Subcutaneous abdominal adipose tissue (tissue), 5 donors: ENCODE data around the gene OLFM4.

Source experiments
- H3K27ac ChIP-seq: one replicate; pipeline ENCODE4 v1.7.0; 2013; ENCODE audit warnings: low read depth, mild to moderate bottlenecking, inconsistent platforms, low read length, moderate library complexity
- H3K27me3 ChIP-seq, 5 donors: one replicate each; pipeline ENCODE4 v1.7.0; 2013; ENCODE audit warnings: low read length in 5 of 5, inconsistent platforms in 1 of 5; ENCODE audit not compliant: control insufficient read depth in 5 of 5, insufficient read depth in 4 of 5
- H3K36me3 ChIP-seq, 5 donors: one replicate each; pipeline ENCODE4 v1.7.0; 2013; ENCODE audit warnings: low read length in 5 of 5; ENCODE audit not compliant: control insufficient read depth in 5 of 5, insufficient read depth in 5 of 5
- H3K4me1 ChIP-seq, 5 donors: one replicate each; pipeline ENCODE4 v1.7.0; 2013; ENCODE audit warnings: low read length in 5 of 5, mild to moderate bottlenecking in 3 of 5, moderate library complexity in 1 of 5; ENCODE audit not compliant: control insufficient read depth in 5 of 5, insufficient read depth in 5 of 5
- H3K4me3 ChIP-seq, 5 donors: one replicate each; pipeline ENCODE4 v1.7.0; 2013; ENCODE audit warnings: low read length in 5 of 5, low read depth in 1 of 5
- H3K9ac ChIP-seq, 5 donors: one replicate each; pipeline ENCODE4 v1.7.0; 2013; ENCODE audit warnings: low read length in 5 of 5, mild to moderate bottlenecking in 4 of 5, moderate library complexity in 3 of 5
- H3K9me3 ChIP-seq, 5 donors: one replicate each; pipeline ENCODE4 v1.7.0; 2013; ENCODE audit warnings: low read length in 5 of 5; ENCODE audit not compliant: control insufficient read depth in 5 of 5
- donor health status: healthy.
- donor health status: healthy.
- donor health status: healthy.
- donor health status: healthy.
- donor health status: healthy.

OLFM4 gene

DNA sequence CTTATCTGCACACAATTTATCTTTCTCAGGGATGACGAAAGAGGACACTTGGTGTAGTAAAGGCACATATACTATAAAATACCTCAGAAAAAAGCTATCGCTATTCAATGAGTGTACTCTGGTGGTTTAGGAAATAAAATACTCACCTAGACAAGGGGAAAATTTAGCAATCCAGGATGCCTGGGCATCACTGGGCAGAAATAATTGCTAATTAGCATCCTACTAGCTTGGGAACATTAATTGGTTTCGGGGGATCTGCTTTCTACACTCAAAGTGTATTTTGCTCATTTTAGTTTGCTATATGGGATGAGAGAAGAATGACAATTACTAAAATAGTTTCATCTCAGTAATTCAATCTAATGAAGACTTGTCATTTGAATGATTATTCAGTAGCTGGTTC is 60.3 kb downstream of the OLFM4 start:
- Histone ChIP-seq H3K4me1 (no peaks in the 10 kb centered on the region), H3K9me3 (peaks cover 0 to 3% (median 3%) of the 10 kb centered on the region in 5 donors), H3K27ac (no peak overlapping the region), H3K4me3 (no peak overlapping the region), H3K36me3 (no peaks in the 10 kb centered on the region), H3K27me3 (peaks cover 0 to 3% (median 0%) of the 10 kb centered on the region in 5 donors), H3K9ac (no peak overlapping the region)

- no peak overlapping the region for H3K9ac ChIP-seq
- H3K4me3 ChIP-seq: no peak overlapping the region
- H3K9me3 ChIP-seq: no peaks in the 10 kb centered on the region
- peaks cover 0 to 3% (median 0%) of the 10 kb centered on the region in 5 donors for H3K27me3 ChIP-seq
- H3K27ac ChIP-seq: no peak overlapping the region
- no peaks in the 10 kb centered on the region for H3K36me3 ChIP-seq
- H3K4me1 ChIP-seq: no peaks in the 10 kb centered on the region
These were observed 61.3 kb downstream of the OLFM4 start for GRCh38 chr13:53089951-53090350.

GRCh38 chr13:53090461-53090860 is 61.8 kb downstream of the OLFM4 start:
- H3K4me1 ChIP-seq: no peaks in the 10 kb centered on the region
- peaks cover 0 to 3% (median 0%) of the 10 kb centered on the region in 5 donors for H3K27me3 ChIP-seq
- no peaks in the 10 kb centered on the region for H3K9me3 ChIP-seq
- no peaks in the 10 kb centered on the region for H3K36me3 ChIP-seq
- no peak overlapping the region for H3K9ac ChIP-seq
- H3K4me3 ChIP-seq: no peak overlapping the region
- no peak overlapping the region for H3K27ac ChIP-seq

DNA sequence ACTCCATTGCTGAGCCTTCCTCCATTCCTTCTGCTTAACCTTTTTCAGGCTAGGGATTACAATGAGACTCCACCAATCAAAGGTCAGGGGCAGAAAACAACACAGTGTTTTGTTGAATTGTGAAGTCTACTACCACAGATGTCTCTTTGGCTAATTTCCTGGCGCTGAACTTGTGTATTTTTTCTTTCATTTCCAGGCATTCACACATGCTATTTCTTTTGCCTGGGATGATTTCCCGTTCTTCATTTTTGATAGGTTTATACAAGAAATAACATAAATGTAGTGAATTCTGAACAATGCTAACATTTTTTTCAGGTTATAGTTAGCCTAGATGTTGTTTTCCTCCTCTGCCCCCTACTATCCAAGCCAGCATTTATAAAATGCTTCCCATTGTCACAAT is 64.3 kb downstream of the OLFM4 start:
- Histone ChIP-seq H3K4me3 (no peak overlapping the region), H3K27ac (no peak overlapping the region), H3K36me3 (no peaks in the 10 kb centered on the region), H3K4me1 (no peaks in the 10 kb centered on the region), H3K9me3 (no peaks in the 10 kb centered on the region), H3K9ac (no peak overlapping the region), H3K27me3 (peaks cover 0 to 3% (median 0%) of the 10 kb centered on the region in 5 donors)

DNA sequence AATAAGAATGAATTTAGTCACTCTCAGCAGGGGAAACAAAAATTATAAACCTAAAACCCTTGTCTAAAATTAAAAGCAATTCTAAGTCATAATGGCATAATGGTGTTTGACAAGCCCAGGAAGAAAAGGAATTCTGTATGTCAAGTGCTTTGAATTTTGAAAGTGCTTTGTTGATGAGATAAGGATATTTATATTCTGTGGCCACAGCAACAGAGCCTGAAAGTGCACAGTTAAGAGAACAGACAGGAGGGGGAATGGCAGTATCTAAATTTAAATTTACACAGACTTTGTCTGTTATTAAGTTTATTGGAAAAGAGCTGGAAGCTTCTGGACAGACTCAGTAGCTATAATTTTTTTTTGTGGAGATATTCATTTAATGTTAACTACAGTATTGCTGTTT is 69.8 kb downstream of the OLFM4 start:
- Histone ChIP-seq H3K4me1 (no peaks in the 10 kb centered on the region), H3K9ac (no peak overlapping the region), H3K4me3 (no peak overlapping the region), H3K27me3 (no peaks in the 10 kb centered on the region), H3K27ac (no peak overlapping the region), H3K9me3 (no peaks in the 10 kb centered on the region), H3K36me3 (no peaks in the 10 kb centered on the region)

- Histone ChIP-seq H3K9me3 (no peaks in the 10 kb centered on the region), H3K4me1 (no peaks in the 10 kb centered on the region), H3K9ac (no peak overlapping the region), H3K36me3 (no peaks in the 10 kb centered on the region), H3K4me3 (no peak overlapping the region), H3K27ac (no peak overlapping the region), H3K27me3 (no peaks in the 10 kb centered on the region)
These were observed 71.9 kb downstream of the OLFM4 start for GRCh38 chr13:53100394-53101063.
